ENCODE results near the gene PCDHB12.
"Not testable (repeated sequence)": the region's sequence is repeated elsewhere in the genome, so short reads cannot be mapped to it uniquely, and the experiment has no call there.

Gene PCDHB12

DNA sequence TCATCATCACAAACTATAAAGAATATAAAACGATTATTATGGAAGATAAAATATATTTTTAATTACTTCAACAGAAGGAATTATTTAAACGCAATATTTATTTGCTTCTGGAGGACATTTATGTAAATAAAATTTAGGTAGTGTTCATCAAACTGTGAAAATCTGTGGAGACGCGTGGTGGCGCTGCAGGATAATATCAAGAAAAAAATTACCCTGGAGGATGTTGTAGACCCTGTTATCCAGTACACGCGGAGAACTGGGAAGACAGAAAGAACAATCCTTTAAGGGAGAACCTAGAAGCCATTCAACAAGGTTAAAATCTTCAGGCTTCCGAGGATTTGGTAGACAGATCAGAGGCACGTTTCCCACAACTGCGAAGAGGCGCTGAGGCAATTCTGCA, at the start of gene PCDHB12:
PCDHB12 (plus strand) TSS at position 242 of the 400 bp plus-strand sequence. CDS start 189 bp downstream, outside the sequence.
- no peak for DNase-seq

DNA sequence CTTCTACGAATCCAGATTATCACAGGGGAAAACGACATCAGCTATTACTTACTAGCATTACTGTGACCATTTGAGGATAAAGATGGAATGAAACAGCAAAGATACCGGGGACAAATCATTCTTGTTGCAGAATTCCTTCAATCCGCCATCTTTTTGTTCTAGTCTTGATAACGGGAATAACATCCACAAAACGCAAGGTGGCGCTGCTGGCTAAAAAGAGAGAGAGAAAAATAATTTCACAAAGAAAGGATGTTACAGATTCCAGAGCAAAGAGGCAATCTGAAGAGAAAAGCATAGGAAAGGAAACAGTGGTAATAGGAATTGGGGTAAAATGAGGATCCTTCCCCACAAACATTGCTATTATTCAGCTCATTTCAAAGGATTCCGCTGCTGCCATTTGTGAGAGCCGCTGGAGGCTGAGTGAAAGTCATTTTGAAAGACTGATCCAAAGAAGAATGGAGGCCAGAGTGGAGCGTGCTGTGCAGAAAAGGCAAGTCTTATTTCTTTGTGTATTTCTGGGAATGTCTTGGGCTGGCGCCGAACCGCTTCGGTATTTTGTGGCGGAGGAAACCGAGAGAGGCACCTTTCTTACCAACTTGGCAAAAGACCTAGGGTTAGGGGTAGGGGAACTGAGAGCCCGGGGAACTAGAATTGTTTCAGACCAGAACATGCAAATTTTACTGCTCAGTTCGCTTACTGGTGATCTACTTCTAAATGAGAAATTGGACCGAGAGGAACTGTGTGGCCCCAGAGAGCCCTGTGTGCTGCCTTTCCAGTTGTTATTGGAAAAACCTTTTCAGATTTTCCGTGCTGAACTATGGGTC, 35.9 kb upstream of the PCDHB12 start, which contains the start of gene PCDHB7:
PCDHB7 (plus strand) TSS at position 264 of the 824 bp plus-strand sequence; CDS start at position 456, 192 bp downstream.
- no peak for DNase-seq

DNA sequence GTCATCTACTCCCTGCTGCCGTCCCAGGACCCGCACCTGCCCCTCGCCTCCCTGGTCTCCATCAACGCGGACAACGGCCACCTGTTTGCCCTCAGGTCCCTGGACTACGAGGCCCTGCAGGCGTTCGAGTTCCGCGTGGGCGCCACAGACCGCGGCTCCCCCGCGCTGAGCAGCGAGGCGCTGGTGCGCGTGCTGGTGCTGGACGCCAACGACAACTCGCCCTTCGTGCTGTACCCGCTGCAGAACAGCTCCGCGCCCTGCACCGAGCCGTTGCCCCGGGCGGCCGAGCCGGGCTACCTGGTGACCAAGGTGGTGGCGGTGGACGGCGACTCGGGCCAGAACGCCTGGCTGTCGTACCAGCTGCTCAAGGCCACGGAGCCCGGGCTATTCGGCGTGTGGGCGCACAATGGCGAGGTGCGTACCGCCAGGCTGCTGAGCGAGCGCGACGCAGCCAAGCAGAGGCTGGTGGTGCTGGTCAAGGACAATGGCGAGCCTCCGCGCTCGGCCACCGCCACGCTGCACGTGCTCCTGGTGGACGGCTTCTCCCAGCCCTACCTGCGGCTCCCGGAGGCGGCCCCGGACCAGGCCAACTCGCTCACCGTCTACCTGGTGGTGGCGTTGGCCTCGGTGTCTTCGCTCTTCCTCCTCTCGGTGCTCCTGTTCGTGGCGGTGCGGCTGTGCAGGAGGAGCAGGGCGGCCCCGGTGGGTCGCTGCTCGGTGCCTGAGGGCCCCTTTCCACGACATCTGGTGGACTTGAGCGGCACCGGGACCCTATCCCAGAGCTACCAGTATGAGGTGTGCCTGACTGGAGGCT, 34.0 kb upstream of the PCDHB12 start:
- not testable (repeated sequence) for DNase-seq

DNA sequence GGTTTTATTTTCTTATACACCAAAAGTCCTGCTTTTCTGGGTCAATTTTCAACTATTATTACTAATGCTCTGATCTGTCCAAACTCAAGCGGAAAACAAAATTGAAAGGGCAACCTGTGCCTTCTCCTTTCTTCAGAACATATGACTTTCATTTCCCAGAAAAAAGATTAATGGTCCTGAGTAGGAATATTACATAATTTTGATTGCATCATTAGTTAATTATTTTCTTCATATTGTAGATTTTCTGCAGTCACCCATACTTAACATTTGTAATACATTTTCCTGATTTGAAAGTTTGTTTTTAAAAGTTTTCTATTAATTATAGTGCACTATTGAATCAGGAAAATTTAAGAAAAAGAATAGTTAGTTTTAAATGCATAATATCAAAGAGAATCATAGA, 32.6 kb upstream of the PCDHB12 start:
- no peak for DNase-seq

DNA sequence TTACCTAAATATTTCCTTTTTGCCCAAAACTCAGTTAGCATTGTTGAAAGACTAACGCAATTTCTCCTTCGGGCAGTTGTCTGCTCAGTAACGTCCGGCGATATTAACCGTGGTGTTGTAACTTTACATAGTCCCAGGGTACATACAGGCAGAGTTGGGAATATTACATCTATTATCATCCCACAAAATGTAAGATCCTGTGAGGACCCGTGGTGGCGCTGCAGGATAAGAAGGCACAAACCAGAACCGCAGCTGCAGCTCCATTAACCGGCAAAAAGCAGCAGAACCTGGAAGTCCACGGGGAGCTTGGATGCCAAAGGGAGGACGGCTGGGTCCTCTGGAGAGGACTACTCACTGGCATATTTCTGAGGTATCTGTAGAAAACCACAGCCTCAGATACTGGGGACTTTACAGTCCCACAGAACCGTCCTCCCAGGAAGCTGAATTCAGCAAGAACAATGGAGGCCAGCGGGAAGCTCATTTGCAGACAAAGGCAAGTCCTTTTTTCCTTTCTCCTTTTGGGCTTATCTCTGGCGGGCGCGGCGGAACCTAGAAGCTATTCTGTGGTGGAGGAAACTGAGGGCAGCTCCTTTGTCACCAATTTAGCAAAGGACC, 30.8 kb upstream of the PCDHB12 start, which contains the start of gene PCDHB8:
PCDHB8 (plus strand) TSS at position 214 of the 615 bp plus-strand sequence; CDS start at position 459, 245 bp downstream.
- DNase-seq: not testable (repeated sequence)

DNA sequence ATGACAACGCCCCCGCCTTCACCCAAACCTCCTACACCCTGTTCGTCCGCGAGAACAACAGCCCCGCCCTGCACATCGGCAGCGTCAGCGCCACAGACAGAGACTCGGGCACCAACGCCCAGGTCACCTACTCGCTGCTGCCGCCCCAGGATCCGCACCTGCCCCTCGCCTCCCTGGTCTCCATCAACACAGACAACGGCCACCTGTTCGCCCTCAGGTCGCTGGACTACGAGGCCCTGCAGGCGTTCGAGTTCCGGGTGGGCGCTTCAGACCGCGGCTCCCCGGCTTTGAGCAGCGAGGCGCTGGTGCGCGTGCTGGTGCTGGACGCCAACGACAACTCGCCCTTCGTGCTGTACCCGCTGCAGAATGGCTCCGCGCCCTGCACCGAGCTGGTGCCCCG, 29.1 kb upstream of the PCDHB12 start:
- not testable (repeated sequence) for DNase-seq

DNA sequence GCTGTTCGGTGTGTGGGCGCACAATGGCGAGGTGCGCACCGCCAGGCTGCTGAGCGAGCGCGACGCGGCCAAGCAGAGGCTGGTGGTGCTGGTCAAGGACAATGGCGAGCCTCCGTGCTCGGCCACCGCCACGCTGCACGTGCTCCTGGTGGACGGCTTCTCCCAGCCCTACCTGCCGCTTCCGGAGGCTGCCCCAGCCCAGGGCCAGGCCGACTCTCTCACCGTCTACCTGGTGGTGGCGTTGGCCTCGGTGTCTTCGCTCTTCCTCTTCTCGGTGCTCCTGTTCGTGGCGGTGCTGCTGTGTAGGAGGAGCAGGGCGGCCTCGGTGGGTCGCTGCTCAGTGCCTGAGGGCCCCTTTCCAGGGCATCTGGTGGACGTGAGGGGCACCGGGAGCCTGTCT, 28.6 kb upstream of the PCDHB12 start:
- DNase-seq: not testable (repeated sequence)

DNA sequence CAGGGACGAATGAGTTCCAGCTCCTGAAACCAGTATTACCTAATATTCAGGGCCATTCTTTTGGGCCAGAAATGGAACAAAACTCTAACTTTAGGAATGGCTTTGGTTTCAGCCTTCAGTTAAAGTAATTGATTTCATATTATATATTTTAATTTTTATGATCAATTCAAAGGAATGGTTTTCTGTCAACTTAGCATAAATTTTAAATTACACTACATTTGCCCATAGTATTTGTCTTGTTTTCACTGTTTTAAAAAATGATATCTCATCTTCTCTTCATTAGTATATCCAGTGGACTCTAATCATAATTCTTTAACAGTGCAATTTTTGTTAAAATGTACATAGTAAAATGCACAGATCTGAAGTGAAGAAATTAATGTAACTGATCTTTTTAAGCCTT, 28.2 kb upstream of the PCDHB12 start:
- DNase-seq: no peak

DNA sequence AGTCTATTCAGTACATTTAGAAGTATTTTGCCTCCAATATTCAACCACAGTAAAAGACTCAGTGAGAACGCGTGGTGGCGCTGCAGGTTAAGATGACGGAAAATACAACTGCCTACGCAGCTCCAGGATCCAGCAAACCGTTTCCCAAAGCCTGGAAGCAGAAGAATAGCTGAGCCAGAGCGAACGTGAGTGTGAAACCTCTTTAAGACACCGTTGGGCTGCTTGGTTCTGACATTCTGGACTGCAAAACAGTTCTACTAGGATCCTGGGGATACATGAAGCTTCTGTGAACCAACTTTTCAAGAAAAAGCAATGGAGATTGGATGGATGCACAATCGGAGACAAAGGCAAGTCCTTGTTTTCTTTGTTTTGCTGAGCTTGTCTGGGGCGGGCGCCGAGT, 26.3 kb upstream of the PCDHB12 start, which contains the start of gene PCDHB16:
PCDHB16 (plus strand) TSS at position 140 of the 400 bp plus-strand sequence; CDS start at position 313, 173 bp downstream.
- no peak for DNase-seq

DNA sequence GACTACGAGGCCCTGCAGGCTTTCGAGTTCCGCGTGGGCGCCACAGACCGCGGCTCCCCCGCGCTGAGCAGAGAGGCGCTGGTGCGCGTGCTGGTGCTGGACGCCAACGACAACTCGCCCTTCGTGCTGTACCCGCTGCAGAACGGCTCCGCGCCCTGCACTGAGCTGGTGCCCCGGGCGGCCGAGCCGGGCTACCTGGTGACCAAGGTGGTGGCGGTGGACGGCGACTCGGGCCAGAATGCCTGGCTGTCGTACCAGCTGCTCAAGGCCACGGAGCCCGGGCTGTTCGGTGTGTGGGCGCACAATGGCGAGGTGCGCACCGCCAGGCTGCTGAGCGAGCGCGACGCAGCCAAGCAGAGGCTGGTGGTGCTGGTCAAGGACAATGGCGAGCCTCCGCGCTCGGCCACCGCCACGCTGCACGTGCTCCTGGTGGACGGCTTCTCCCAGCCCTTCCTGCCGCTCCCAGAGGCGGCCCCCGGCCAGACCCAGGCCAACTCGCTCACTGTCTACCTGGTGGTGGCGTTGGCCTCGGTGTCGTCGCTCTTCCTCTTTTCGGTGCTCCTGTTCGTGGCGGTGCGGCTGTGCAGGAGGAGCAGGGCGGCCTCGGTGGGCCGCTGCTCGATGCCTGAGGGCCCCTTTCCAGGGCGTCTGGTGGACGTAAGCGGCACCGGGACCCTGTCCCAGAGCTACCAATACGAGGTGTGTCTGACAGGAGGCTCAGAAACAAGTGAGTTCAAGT, 24.2 kb upstream of the PCDHB12 start:
- DNase-seq: not testable (repeated sequence)

DNA sequence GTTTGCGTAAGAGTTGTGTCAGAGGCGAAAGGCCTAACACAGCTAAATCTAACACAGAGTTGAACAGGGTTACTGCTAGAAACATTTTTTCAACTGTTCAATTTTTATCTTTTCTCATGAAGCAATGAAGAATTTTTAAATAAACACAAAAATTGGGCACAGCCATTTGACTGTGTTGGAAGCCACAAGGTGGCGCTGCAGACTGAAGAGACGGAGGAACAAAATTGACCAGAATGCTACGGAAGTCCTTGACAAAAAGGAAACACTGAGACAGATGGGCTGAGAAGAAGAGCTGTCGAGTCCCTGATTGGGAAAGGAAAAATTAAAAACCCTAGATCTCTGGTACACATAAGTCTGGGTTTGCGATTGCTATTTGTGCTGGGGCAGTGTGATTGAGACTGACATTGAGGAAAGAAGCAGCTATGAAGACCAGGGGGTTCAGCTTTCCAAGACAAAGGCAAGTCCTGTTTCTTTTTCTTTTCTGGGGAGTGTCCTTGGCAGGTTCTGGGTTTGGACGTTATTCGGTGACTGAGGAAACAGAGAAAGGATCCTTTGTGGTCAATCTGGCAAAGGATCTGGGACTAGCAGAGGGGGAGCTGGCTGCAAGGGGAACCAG, 21.5 kb upstream of the PCDHB12 start, which contains the start of gene PCDHB9:
PCDHB9 (plus strand) TSS at position 265 of the 616 bp plus-strand sequence; CDS start at position 423, 158 bp downstream.
- no peak for DNase-seq

DNA sequence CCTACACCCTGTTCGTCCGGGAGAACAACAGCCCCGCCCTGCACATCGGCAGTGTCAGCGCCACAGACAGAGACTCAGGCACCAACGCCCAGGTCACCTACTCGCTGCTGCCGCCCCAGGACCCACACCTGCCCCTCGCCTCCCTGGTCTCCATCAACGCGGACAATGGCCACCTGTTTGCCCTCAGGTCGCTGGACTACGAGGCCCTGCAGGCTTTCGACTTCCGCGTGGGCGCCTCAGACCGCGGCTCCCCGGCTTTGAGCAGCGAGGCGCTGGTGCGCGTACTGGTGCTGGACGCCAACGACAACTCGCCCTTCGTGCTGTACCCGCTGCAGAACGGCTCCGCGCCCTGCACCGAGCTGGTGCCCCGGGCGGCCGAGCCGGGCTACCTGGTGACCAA, 19.8 kb upstream of the PCDHB12 start:
- not testable (repeated sequence) for DNase-seq

DNA sequence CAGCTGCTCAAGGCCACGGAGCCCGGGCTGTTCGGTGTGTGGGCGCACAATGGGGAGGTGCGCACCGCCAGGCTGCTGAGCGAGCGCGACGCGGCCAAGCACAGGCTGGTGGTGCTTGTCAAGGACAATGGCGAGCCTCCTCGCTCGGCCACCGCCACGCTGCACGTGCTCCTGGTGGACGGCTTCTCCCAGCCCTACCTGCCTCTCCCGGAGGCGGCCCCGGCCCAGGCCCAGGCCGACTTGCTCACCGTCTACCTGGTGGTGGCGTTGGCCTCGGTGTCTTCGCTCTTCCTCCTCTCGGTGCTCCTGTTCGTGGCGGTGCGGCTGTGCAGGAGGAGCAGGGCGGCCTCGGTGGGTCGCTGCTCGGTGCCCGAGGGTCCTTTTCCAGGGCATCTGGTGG, 19.4 kb upstream of the PCDHB12 start:
- DNase-seq: not testable (repeated sequence)

DNA sequence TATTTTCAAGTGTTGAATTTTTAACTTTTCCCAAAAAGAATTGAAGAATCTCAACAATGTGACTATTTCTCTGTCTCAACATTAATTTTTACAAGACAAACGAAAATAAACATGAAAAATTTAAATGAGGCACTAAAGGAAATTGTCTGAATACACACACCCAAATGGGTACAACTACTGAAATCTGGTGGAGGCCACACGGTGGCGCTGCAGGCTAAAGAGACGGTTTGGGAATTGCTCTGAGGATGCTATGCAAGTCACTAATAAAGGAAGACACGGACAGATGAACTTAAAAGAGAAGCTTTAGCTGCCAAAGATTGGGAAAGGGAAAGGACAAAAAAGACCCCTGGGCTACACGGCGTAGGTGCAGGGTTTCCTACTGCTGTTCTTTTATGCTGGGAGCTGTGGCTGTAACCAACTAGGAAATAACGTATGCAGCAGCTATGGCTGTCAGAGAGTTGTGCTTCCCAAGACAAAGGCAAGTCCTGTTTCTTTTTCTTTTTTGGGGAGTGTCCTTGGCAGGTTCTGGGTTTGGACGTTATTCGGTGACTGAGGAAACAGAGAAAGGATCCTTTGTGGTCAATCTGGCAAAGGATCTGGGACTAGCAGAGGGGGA, 16.3 kb upstream of the PCDHB12 start, which contains the start of gene PCDHB10:
PCDHB10 (plus strand) TSS at position 244 of the 616 bp plus-strand sequence; CDS start at position 444, 200 bp downstream.
- DNase-seq: no peak

DNA sequence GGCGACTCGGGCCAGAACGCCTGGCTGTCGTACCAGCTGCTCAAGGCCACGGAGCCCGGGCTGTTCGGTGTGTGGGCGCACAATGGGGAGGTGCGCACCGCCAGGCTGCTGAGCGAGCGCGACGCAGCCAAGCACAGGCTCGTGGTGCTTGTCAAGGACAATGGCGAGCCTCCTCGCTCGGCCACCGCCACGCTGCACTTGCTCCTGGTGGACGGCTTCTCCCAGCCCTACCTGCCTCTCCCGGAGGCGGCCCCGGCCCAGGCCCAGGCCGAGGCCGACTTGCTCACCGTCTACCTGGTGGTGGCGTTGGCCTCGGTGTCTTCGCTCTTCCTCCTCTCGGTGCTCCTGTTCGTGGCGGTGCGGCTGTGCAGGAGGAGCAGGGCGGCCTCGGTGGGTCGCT, 14.2 kb upstream of the PCDHB12 start:
- not testable (repeated sequence) for DNase-seq

DNA sequence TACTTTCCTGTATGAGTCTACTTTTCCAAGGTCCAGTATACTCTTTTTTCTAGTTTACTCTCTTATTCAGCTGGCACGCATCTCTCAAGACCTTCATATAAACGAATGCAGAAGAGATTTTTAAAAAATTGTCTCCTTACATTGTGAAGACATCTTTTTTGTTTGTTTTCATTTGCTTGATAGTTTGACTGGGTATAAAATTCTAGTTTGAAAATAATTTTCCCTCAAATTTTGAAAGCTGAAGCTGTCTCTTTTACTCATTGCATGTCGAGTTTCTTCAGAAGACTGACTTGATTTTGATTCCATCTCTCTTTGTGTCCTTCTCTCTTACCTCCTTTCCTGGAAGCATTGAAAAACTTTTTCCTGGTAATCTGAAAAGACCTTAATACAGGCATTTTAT, 12.2 kb upstream of the PCDHB12 start:
- no peak for DNase-seq

DNA sequence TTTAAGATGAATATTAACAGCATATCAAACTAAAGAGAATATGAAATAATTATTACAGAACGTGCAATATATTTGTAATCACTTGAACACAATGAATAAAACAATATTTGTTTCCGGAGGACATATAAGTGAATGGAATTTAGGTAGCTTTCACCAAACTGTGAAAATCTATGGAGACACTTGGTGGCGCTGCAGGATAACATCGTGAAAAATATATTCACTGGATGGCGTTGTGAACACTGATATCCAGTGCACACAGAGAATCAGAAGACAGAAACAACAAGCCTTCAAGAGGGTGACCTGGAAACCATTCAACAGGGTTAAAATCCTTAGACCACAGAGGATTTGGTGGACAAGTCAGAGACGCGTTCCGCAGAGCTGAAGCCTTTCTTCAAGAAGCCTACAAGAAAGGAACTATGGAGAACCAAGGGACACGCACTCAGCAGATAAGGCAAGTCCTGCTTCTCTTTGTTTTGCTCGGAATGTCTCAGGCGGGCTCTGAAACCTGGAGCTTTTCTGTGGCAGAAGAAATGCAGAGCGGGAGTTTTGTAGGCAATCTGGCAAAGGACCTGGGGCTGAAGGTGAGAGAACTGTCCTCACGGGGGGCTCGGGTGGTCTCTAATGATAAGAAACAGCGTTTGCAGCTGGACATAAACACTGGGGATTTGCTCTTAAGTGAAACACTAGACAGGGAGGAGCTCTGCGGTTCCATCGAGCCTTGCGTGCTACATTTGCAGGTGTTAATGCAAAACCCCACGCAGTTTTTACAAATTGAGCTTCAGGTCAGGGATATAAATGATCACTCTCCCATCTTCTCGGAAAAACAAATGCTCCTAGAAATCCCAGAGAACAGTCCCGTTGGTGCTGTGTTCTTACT, 8.9 kb upstream of the PCDHB12 start, which contains the start of gene PCDHB11:
PCDHB11 (plus strand) TSS at position 269 of the 877 bp plus-strand sequence; CDS start at position 417, 148 bp downstream.
- DNase-seq: no peak

DNA sequence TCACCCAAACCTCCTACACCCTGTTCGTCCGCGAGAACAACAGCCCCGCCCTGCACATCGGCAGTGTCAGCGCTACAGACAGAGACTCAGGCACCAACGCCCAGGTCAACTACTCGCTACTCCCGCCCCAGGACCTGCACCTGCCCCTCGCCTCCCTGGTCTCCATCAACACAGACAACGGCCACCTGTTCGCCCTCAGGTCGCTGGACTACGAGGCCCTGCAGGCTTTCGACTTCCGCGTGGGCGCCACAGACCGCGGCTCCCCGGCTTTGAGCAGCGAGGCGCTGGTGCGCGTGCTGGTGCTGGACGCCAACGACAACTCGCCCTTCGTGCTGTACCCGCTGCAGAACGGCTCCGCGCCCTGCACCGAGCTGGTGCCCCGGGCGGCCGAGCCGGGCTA, 7.4 kb upstream of the PCDHB12 start:
- DNase-seq: not testable (repeated sequence)

DNA sequence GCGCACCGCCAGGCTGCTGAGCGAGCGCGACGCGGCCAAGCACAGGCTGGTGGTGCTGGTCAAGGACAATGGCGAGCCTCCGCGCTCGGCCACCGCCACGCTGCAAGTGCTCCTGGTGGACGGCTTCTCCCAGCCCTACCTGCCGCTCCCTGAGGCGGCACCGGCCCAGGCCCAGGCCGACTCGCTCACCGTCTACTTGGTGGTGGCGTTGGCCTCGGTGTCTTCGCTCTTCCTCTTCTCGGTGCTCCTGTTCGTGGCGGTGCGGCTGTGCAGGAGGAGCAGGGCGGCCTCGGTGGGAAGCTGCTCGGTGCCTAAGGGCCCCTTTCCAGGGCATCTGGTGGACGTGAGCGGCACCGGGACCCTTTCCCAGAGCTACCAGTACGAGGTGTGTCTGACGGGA, 6.9 kb upstream of the PCDHB12 start:
- DNase-seq: not testable (repeated sequence)

DNA sequence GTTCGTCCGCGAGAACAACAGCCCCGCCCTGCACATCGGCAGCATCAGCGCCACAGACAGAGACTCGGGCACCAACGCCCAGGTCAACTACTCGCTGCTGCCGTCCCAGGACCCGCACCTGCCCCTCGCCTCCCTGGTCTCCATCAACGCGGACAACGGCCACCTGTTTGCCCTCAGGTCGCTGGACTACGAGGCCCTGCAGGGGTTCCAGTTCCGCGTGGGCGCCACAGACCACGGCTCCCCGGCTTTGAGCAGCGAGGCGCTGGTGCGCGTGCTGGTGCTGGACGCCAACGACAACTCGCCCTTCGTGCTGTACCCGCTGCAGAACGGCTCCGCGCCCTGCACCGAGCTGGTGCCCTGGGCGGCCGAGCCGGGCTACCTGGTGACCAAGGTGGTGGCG, 1.8 kb downstream of the PCDHB12 start:
- not testable (repeated sequence) for DNase-seq
